Fibroblast of skin of scalp (primary cell): ENCODE data around the gene KCNK7.

Source experiments
- DNase-seq: peaks from one replicate; pipeline ENCODE4 v3.0.0-alpha.2; 2013

KCNK7 gene

GRCh38 chr11:65611028-65611757, 15.6 kb upstream of the KCNK7 start:
- DNase-seq = no peak

DNA sequence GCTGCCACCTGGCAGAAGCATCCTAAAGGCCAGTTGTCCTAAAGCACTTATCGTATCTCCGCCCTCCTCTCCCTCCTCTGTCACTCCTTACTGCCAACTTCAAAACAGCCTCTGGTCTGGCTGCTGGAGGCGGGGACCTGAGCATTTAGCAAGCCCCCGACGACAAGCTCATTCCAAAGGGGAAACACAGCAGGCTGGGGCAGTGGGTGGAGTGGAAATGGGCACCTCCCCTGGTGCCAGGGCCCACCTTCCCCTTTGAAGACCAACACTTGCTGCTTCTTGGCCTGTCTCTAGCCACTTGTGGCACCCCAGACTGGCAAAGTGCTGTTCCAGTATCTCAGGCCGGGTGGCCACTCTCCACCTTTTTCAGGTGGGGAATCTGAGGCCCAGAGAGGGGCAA, 14.8 kb upstream of the KCNK7 start:
- DNase-seq = no peak

- no peak for DNase-seq
Measured at GRCh38 chr11:65609665-65610064, 14.1 kb upstream of the KCNK7 start.

DNA sequence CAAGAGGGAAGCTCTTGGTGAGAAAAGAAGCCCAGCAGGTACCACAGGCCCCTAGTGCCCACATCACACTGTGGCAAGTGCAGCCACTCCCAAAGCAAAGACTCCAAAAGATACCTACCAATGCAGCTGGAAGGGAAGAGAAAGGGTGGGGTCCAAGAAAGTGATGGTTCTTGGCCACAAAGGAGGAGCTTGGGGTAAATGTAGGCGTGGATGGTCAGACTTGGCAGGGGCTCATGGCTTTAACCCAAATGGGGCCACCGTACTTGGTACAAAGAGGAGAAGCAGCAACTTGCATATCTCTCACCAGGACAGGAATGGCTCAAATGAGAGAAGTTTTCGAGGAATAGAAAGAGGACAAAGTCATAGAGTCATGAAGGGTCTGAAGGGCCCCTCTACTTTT, 13.6 kb upstream of the KCNK7 start:
- DNase-seq = no peak

- DNase-seq = no peak
Measured at GRCh38 chr11:65607614-65608426, 12.2 kb upstream of the KCNK7 start.

DNA sequence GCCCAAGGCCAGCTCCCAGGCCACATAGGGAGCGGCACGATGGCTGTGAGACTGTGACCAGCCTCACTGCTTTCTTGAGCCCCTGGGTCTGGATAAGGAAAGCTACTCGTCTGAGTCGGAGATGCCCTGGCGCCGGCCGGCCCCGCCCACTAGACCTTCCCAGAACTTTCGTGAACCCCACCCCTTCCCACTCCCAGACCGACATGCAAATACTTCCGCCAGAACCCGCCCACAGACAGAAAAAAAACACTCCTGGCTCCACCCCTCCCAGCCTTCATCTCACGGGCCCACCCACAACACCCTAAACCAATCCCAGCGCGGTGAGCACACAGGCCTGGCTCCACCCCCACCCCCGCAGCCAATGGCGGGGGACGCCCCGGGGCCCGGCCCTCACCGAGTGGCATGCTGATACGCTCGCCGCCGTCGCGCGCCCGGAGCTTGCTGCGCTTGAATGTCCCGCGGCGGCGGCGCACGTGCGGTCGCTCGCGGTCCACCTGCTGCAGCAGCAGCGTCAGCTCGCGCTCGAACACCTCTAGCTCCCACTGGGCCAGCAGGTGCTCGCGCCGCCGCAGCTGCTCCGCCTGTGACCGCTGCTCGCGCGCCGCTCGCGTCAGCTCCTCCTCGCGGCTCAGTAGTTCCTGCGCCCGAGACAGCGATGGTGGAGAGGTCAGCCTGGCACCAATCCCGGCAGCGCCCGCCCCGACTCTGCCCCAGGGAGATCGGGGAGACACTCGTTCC, 11.4 kb upstream of the KCNK7 start:
- DNase-seq = peak; percentile 97

DNA sequence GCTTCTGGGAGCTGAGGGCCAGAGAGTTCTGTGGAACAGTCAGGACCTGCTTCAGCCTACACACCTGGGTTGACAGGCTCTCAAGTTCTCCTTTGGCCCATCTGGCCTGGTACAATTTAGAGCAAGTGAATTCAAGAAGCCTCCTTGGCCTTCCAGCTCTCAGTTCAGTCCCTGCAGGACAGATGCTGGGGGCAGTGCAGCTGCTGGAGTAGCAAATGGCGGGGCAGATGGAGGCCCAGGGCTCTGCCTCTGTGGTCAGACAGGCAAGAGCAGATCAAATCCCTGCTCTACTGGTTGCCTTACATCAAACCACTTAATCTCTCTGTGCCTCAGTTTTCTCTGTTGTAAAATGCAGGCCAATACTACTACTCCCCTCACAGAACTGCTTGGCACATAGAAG, 8.7 kb upstream of the KCNK7 start:
- DNase-seq = no peak

- no peak for DNase-seq
Measured at GRCh38 chr11:65599955-65600246, 4.3 kb upstream of the KCNK7 start.

- no peak for DNase-seq
Measured at GRCh38 chr11:65599216-65599954, 3.8 kb upstream of the KCNK7 start.

DNA sequence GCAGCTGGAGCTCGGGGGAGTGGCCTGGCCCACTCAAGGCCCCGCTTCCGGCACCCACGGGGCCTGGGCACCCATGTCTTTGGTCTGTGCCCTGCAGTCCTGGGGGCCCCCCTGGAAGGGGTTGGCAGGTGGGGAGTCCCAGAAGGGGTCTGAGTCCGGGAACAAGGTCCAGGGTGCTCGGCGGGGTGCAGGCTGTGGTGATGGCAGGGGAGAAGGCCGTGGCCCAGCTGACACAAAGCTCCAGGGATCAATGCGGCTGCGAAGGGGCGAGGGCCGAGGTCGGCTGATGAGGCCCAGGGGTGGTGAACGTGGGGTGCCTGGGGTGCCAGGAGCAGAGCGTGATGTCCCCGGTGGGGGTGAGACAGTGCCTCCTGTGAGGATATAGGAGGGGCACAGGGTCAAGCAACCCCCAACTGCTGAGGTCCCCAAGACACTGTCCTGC, 2.7 kb upstream of the KCNK7 start:
- DNase-seq = no peak

DNA sequence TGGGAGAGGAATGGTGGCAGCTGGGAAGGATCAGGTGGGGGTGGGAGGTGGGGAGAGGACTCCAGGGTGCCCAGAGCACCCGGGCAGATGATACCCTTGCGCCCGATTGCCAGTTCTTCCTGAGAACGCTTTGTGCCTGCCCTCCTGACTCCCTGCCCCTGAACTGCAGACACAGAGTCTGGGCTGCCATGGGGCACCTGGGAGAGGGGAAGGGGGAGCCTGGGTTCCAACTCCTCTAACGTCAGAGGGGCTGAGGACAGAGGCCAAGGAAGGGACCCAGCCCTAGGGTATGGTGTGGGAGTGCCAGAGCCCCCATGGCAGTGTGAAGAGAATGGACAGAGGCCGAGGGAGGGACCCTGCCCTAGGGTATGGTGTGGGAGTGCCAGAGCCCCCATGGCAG, 920 bp upstream of the KCNK7 start:
- DNase-seq = no peak

- no peak for DNase-seq
Measured at GRCh38 chr11:65595131-65595530, 469 bp downstream of the KCNK7 start.

DNA sequence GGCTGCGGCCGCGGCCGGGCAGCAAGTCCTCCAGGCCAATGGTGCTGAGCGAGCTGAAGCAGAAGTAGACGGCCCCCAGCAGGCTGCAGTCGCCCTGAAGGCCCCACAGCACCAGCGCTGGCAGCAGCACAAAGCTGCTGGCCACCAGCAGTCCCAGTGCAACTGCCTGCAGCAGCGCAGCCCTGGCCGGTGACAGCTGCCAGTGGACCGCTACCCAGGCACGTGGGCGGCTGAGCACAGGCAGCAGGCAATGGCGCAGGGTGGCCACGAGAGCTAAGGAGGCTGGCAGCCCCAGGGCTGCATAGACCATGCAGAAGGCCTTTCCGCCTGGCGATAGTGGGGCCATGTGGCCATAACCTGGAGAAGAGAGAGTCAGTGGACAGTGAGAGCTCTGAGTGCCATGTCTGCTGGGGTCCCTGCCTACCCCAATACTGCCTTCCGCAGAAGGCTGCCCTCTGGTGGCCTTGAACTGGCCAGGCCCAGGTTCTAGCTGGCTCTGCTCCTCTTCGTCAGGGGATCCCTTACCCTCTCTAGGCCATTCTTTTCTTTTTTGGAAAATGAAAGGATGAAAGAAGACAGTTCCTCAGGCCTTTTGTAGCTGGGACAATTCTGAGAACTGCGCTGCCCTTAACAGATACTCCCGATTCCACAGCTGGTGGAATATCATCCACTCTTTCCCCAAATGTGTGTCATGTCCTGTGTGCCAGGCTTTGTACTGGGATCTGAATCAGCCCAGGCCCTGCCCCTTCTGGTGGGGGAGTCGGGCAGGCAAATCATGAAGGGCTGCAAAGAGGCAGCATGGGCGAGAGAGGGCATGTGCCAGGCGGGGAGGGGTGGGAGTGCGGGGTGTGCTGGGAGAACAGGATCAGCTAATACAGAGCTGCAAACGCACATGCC, 1.8 kb downstream of the KCNK7 start:
- DNase-seq = peak; percentile 34

DNA sequence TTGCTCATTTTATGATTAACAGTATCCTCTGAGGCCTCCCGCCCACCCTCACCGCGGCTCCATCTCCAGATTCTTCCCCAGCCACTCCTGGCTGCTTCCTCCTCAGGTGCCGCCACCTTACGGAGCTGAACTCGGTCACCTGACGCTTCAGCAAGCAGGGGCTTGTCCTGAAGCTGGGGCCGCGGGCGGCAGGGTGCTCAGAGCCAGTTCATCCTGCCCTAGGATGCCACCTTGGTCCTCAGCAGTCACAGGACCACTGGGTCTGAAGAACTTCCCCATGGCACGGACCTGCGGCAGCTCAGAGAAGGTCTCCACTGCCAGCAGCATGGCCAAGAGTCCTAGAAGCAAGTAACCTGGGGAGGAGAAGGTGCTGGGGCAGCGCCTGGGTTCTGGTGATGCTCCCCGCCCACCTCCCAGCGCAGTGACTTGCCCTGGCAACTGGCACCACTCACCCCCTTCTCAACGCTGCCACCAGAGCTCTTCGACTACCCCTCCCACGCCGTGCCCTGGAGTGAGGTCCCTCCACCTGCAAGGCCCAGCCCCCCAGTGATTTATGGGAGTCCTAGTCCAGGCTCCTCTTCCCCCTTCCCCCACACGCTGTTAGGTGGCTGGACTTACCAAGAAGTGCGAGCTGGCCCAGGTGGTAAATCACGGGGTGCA, 2.6 kb downstream of the KCNK7 start:
- no peak for DNase-seq

DNA sequence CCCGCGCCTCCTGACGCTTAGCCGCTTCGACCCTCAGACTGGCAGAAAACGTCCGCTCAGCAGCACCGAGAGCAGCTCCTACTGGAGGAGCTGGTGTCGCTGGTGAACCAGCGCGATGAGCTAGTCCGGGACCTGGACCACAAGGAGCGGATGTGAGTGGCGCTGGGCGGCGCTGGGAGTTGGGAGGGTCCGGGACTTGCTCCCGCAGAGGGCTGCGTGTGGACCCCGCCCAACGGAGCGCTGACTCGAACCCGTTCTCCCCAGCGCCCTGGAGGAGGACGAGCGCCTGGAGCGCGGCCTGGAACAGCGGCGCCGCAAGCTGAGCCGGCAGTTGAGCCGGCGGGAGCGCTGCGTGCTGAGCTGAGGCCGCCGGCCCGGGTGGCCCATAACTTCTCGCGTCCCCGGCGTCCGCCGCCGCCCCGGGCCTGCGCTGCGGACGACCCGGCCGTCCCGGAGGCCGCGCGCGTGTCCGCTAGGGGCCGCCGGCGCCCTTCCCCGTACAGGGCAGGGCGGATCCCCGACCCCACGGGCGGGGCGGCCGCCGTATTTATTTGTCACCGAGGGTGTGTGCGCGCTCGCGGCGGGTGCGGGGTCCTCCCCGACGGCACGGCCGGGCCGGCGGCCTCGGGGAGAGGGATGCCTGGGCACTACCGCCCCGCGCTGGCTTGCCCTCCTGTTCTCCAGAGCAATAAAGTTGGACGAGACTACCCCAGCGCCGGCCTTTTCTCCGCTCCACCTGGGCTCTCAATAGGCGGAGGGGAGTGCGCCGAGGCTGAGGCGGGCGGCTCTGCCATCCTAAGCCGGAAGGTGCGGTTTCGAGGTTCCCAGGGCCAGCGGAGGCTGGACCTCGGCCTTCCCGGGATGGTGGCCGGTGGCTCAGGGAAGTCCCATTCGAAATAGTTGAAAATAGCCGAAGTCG, 3.4 kb downstream of the KCNK7 start:
- peak; percentile 61 for DNase-seq

- DNase-seq = no peak
Measured at GRCh38 chr11:65590240-65590738, 5.3 kb downstream of the KCNK7 start.

- no peak for DNase-seq
Measured at GRCh38 chr11:65589444-65590239, 6.0 kb downstream of the KCNK7 start.

DNA sequence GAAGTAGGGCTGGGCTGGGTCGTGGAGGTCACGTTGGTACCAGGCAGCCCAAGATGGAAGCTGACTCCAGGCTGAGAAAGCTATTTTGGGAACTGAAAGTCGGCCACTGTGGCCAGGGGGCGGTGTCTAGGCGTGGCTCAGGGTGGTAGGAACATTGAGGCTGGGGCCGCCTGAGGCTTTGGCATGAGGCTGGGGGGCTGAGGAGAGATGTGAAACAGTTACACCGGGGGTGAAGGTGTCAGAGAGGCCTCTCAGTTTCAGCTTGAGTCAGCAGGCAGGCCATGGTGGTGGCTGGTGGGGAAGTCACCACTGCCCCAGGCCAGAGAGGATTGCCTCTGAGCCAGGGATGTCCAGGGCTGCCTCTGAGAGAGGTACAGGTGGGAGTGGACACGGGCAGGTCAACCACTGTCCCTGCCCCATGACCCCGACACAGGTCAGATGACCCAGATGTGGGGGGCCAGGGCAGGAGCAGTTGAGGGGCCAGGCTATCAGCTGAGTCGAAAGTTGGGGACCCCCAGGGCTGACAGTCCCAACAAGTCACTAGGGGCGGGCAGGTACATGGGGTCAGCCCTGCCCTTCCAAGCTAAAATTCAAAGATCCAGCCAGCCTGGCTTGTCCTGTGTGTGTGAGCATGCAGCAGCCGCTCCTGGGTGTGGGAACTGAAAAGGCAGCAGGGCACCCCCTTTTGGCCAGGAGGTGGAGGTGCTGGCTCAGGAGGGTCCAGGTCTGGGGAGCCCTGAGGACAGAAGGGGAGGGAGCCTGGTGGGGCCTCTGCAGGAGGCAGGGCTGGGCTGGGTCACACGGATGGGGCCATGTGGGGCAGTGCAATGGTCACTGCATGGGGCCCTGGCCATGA, 7.2 kb downstream of the KCNK7 start:
- DNase-seq = peak; percentile 41
